ENCODE results near the gene BLACAT1.

Gene BLACAT1

GRCh38 chr1:205445646-205445935, 10.3 kb downstream of the BLACAT1 start:
- H3K4me3 ChIP-seq (ENCODE audit: low read depth, low read length), result no peak overlapping the region
- ChIA-PET CTCF (interaction anchor here (0.8 to 7.8 kb wide), 5 partner anchors 9 to 92 kb away, joined by 3 to 62 read pairs (median 4); no protein-coding TSS in a partner anchor), POLR2A (no interaction called here)
- no peak for TF ChIP-seq CTCF (IDR thresholded peaks at IDR 0.05; ENCODE audit: insufficient read depth, low read length, missing control alignments)
- DNase-seq (ENCODE audit: low read depth, low spot score), result no peak

- no peak for DNase-seq (ENCODE audit: low read depth, low spot score)
- TF ChIP-seq CTCF (IDR thresholded peaks at IDR 0.05; ENCODE audit: insufficient read depth, low read length, missing control alignments), result no peak
- POLR2A ChIA-PET, result no interaction called here
- CTCF ChIA-PET, result interaction anchor here (0.8 to 7.8 kb wide), 7 partner anchors 10 to 110 kb away, joined by 3 to 62 read pairs (median 4); no protein-coding TSS in a partner anchor
- no peak overlapping the region for H3K4me3 ChIP-seq (ENCODE audit: low read depth, low read length)
Measured at GRCh38 chr1:205444931-205445645, 10.8 kb downstream of the BLACAT1 start.

GRCh38 chr1:205444300-205444930, 11.4 kb downstream of the BLACAT1 start:
- H3K4me3 ChIP-seq (ENCODE audit: low read depth, low read length), result no peak overlapping the region
- no peak for TF ChIP-seq CTCF (IDR thresholded peaks at IDR 0.05; ENCODE audit: insufficient read depth, low read length, missing control alignments)
- ChIA-PET CTCF (interaction anchor here (0.8 to 7.8 kb wide), 7 partner anchors 9 to 109 kb away, joined by 3 to 62 read pairs (median 4); no protein-coding TSS in a partner anchor), POLR2A (no interaction called here)
- no peak for DNase-seq (ENCODE audit: low read depth, low spot score)

- no peak overlapping the region for H3K4me3 ChIP-seq (ENCODE audit: low read depth, low read length)
- no peak for TF ChIP-seq CTCF (IDR thresholded peaks at IDR 0.05; ENCODE audit: insufficient read depth, low read length, missing control alignments)
- POLR2A ChIA-PET, result no interaction called here
- CTCF ChIA-PET, result interaction anchor here (1.3 to 7.8 kb wide), 4 partner anchors 14 to 108 kb away, joined by 4 to 62 read pairs (median 6); no protein-coding TSS in a partner anchor
- DNase-seq (ENCODE audit: low read depth, low spot score), result no peak
Measured at GRCh38 chr1:205443585-205444299, 12.1 kb downstream of the BLACAT1 start.

- TF ChIP-seq CTCF (IDR thresholded peaks at IDR 0.05; ENCODE audit: insufficient read depth, low read length, missing control alignments), result no peak
- POLR2A ChIA-PET, result no interaction called here
- H3K4me3 ChIP-seq (ENCODE audit: low read depth, low read length), result no peak overlapping the region
- CTCF ChIA-PET, result interaction anchor here (0.8 to 7.8 kb wide), 5 partner anchors 12 to 88 kb away, joined by 3 to 62 read pairs (median 3); no protein-coding TSS in a partner anchor
- no peak for DNase-seq (ENCODE audit: low read depth, low spot score)
Measured at GRCh38 chr1:205442051-205442725, 13.7 kb downstream of the BLACAT1 start.

Data from AG04449 (cell line).